Trophoblast cell (in vitro differentiated cells and primary cell): ENCODE measurements around the gene DHX29.
A peak's percentile ranks its signal among the peaks of the same experiment; 100 is the strongest.

Experiments
- DNase-seq, 2 donors: peaks; one replicate each; pipeline ENCODE4 v3.0.0-alpha.2; 2016
- H2AFZ ChIP-seq: 2 replicates; pipeline ENCODE4 v1.6.1; 2013; ENCODE audit warnings: low read length, moderate library complexity, mild to moderate bottlenecking; ENCODE audit not compliant: insufficient read depth, poor library complexity
- H2AK5ac ChIP-seq: 2 replicates; pipeline ENCODE4 v1.6.1; 2013; ENCODE audit warnings: mild to moderate bottlenecking, low read length
- H2BK120ac ChIP-seq: 2 replicates; pipeline ENCODE4 v1.6.1; 2013; ENCODE audit warnings: low read length, mild to moderate bottlenecking, moderate library complexity; ENCODE audit not compliant: insufficient read depth, poor library complexity
- H2BK12ac ChIP-seq: 2 replicates; pipeline ENCODE4 v1.6.1; 2013; ENCODE audit warnings: mild to moderate bottlenecking, low read length, moderate library complexity
- H2BK5ac ChIP-seq: 2 replicates; pipeline ENCODE4 v1.6.1; 2013; ENCODE audit warnings: low read length, low read depth, moderate library complexity, mild to moderate bottlenecking; ENCODE audit not compliant: poor library complexity
- H3K14ac ChIP-seq: 2 replicates; pipeline ENCODE4 v1.6.1; 2013; ENCODE audit warnings: mild to moderate bottlenecking, low read length
- H3K18ac ChIP-seq: 2 replicates; pipeline ENCODE4 v1.6.1; 2013; ENCODE audit warnings: mild to moderate bottlenecking, low read length
- H3K23ac ChIP-seq: 2 replicates; pipeline ENCODE4 v1.6.1; 2013; ENCODE audit warnings: low read length
- H3K27ac ChIP-seq: 2 replicates; pipeline ENCODE4 v1.5.1; 2013; ENCODE audit warnings: low read depth, mild to moderate bottlenecking, inconsistent platforms, low read length, moderate library complexity
- H3K27me3 ChIP-seq: 2 replicates; pipeline ENCODE4 v1.6.1; 2013; ENCODE audit warnings: inconsistent platforms, mild to moderate bottlenecking, low read length, moderate library complexity; ENCODE audit not compliant: insufficient read depth
- H3K36me3 ChIP-seq, 2 experiments: 1 replicate in 1 of 2; 2 replicates in 1 of 2; pipeline ENCODE4 v1.6.1; 2013; ENCODE audit warnings: low read length in 2 of 2, mild to moderate bottlenecking in 2 of 2, moderate library complexity in 1 of 2; ENCODE audit not compliant: insufficient read depth in 2 of 2, control insufficient read depth in 1 of 2
- H3K4ac ChIP-seq: 2 replicates; pipeline ENCODE4 v1.6.1; 2013; ENCODE audit warnings: low read depth, mild to moderate bottlenecking, low read length, moderate library complexity
- H3K4me1 ChIP-seq, 2 experiments: 1 replicate in 1 of 2; 2 replicates in 1 of 2; pipeline ENCODE4 v1.6.1; 2013; ENCODE audit warnings: low read length in 2 of 2, mild to moderate bottlenecking in 2 of 2, moderate library complexity in 1 of 2; ENCODE audit not compliant: insufficient read depth in 2 of 2, control insufficient read depth in 1 of 2
- H3K4me2 ChIP-seq: 2 replicates; pipeline ENCODE4 v1.6.1; 2013; ENCODE audit warnings: inconsistent platforms, mild to moderate bottlenecking, low read length, moderate library complexity
- H3K4me3 ChIP-seq: 2 replicates; pipeline ENCODE4 v1.5.1; 2013; ENCODE audit warnings: mild to moderate bottlenecking, low read depth, low read length, inconsistent platforms
- H3K79me1 ChIP-seq: one replicate; pipeline ENCODE4 v1.6.1; 2013; ENCODE audit warnings: low read length
- H3K79me2 ChIP-seq: 2 replicates; pipeline ENCODE4 v1.6.1; 2013; ENCODE audit warnings: low read length, mild to moderate bottlenecking; ENCODE audit not compliant: control insufficient read depth, insufficient read depth, poor library complexity
- H3K9ac ChIP-seq: 2 replicates; pipeline ENCODE4 v1.6.1; 2013; ENCODE audit warnings: mild to moderate bottlenecking, low read length
- H3K9me3 ChIP-seq: 2 replicates; pipeline ENCODE4 v1.6.1; 2013; ENCODE audit warnings: low read depth, mild to moderate bottlenecking, control low read depth, inconsistent platforms, low read length; ENCODE audit not compliant: insufficient read depth
- H4K12ac ChIP-seq: 2 replicates; pipeline ENCODE4 v1.6.1; 2013; ENCODE audit warnings: low read depth, mild to moderate bottlenecking, low read length, moderate library complexity
- H4K8ac ChIP-seq: 2 replicates; pipeline ENCODE4 v1.6.1; 2013; ENCODE audit warnings: low read depth, mild to moderate bottlenecking, low read length, moderate library complexity
- H4K91ac ChIP-seq: one replicate; pipeline ENCODE4 v1.6.1; 2013; ENCODE audit warnings: low read depth, mild to moderate bottlenecking, low read length, moderate library complexity
- WGBS: extraction: QIAGEN DNeasy Blood & Tissue Kit; methylation state at CpG from one replicate; pipeline ENCODE4 v1.1.7; 2013; ENCODE audit warnings: missing lambda C conversion rate; ENCODE audit not compliant: insufficient read length, insufficient coverage; ENCODE audit errors: extremely low coverage; 5-methylcytosine and 5-hydroxymethylcytosine counted together

The DHX29 gene

DNA sequence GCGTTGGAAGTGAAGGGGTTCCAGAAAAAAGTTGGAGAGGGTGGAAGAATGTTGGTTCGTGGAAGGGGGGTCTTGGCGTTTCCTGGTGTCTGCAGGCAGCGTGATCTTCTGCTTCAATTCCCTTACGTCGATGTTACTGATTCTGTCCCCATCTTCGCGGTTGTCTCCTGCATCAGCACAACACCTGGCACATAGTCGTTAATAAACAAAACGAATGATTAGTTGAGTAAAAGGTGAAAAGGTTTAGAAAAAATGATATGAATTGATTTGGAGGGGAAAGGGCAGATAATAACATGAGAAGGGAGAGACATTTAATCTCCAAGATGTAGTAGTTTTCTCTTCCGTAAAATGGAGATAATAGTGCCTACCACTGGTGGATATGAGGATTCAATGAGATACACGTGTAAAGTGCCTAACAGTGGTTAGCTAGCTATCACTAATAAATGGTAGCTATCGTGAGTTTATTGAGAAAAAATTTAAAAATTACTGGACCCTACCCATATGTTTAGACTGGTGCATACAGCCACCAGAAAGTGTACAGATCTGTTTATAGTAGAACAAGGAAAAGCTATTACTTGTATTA lies 851 bp upstream of the DHX29 start:
- no peaks in the 10 kb centered on the region for H3K9me3 ChIP-seq
- peaks cover 14% of the 10 kb centered on the region for H3K79me2 ChIP-seq
- peak overlapping the region; percentile 68 for H3K4me2 ChIP-seq
- peak overlapping the region; percentile 87 for H3K9ac ChIP-seq
- no peak overlapping the region for H2BK120ac ChIP-seq
- no peak overlapping the region for H2AK5ac ChIP-seq
- peaks cover 0 to 2% of the 10 kb centered on the region in 2 experiments for H3K4me1 ChIP-seq
- peak overlapping the region; percentile 41 for H3K14ac ChIP-seq
- peaks cover 11% of the 10 kb centered on the region for H3K79me1 ChIP-seq
- peak overlapping the region; percentile 58 for H2AFZ ChIP-seq
- peak overlapping the region; percentile 10 for H4K12ac ChIP-seq
- H3K27me3 ChIP-seq: no peaks in the 10 kb centered on the region
- H3K23ac ChIP-seq: peak overlapping the region; percentile 11
- H3K36me3 ChIP-seq: no peaks in the 10 kb centered on the region
- H3K27ac ChIP-seq: peak overlapping the region; percentile 88
- H2BK12ac ChIP-seq: no peak overlapping the region
- peak overlapping the region; percentile 11 for H3K4ac ChIP-seq
- H3K18ac ChIP-seq: peak overlapping the region; percentile 8
- peak overlapping the region; percentile 38 for H4K91ac ChIP-seq
- DNase-seq: peak in 1 of 2 donors; percentile 26
- WGBS: 100% methylated on average over 1 of the region's 13 CpGs
- peak overlapping the region; percentile 1 for H2BK5ac ChIP-seq
- H4K8ac ChIP-seq: peak overlapping the region; percentile 89
- H3K4me3 ChIP-seq: peak overlapping the region; percentile 81

DNA sequence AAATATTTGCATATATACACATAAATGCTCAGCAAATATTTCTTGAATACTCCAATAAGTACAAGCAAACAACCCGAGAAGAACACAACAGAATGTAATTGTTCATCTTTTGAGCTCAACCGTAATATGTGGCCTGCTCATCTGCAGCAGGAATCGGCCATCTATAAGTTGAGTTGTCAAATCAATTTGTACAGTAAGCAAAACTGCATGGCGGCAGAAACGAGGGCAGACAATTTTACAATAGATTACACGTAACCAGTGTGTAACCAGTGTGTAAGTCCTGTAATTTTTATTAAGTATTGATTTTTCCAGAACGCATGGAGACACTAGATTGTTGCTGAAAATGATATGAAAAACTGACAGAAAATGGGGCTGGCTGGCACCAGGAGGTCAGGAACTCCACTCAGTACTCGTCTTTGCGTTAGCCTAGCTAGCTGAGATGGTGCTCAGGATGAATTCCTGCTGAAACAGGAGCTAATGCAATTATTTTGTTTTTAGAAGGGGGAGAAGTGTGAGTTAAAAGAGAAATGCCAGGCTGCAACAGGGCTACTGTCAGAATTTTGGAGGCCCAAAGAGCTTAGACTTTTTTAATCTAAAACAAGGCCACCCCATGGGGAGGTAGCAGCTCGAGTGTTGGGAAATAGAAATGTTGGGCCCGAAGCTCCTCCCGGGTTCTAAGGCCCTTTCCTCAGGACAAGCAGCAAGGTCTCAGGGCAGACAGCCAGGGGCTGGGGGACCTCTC lies 682 bp downstream of the DHX29 start:
- Histone ChIP-seq H4K12ac (peak overlapping the region; percentile 65), H3K4ac (peak overlapping the region; percentile 30), H3K27me3 (no peaks in the 10 kb centered on the region), H3K18ac (peak overlapping the region; percentile 77), H2BK120ac (peak overlapping the region; percentile 16), H3K4me2 (peak overlapping the region; percentile 94), H3K36me3 (no peaks in the 10 kb centered on the region), H3K4me1 (peaks cover 0 to 2% of the 10 kb centered on the region in 2 experiments), H4K91ac (peak overlapping the region; percentile 69), H3K79me2 (peaks cover 12% of the 10 kb centered on the region), H2AK5ac (peak overlapping the region; percentile 38), H3K79me1 (peaks cover 11% of the 10 kb centered on the region), H3K9ac (peak overlapping the region; percentile 95), H4K8ac (peak overlapping the region; percentile 89), H3K4me3 (peak overlapping the region; percentile 81), H2AFZ (peak overlapping the region; percentile 69), H3K23ac (no peak overlapping the region), H3K14ac (peak overlapping the region; percentile 74), H3K9me3 (no peaks in the 10 kb centered on the region), H2BK5ac (peak overlapping the region; percentile 47), H3K27ac (peak overlapping the region; percentile 88), H2BK12ac (no peak overlapping the region)
- DNase-seq: peak in 1 of 2 donors; percentile 21
- no CpG with 5 or more reads among the region's 12 CpGs for WGBS

DNA sequence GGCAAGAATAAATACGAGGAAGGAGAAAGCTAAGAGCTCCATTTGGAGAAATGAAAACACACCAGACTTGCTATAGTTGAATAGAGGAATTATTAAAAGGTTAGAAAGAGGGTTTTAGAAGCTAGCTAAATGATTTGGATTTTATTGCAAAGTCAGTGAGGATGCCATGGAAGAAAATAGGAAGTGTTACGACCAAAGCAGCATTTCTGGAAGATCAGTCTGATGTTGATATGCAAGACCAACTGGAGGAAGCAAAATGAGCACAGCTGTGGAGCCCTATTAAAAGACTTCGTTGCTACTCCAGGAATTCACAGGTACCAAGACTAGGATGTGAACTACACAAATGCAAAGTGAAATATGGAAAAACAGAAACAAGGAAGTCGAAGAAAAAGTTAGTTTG lies 2.1 kb downstream of the DHX29 start:
- Histone ChIP-seq H3K79me2 (peaks cover 10% of the 10 kb centered on the region), H3K4ac (peak overlapping the region; percentile 61), H3K14ac (no peak overlapping the region), H3K9ac (no peak overlapping the region), H3K18ac (no peak overlapping the region), H3K27ac (no peak overlapping the region), H2BK5ac (no peak overlapping the region), H2AK5ac (no peak overlapping the region), H3K4me3 (no peak overlapping the region), H3K4me1 (peaks cover 0 to 2% of the 10 kb centered on the region in 2 experiments), H3K79me1 (peaks cover 11% of the 10 kb centered on the region), H3K23ac (no peak overlapping the region), H3K27me3 (no peaks in the 10 kb centered on the region), H2BK12ac (no peak overlapping the region), H4K8ac (no peak overlapping the region), H3K4me2 (no peak overlapping the region), H2BK120ac (no peak overlapping the region), H3K9me3 (no peaks in the 10 kb centered on the region), H3K36me3 (peaks cover 1 to 4% of the 10 kb centered on the region in 2 experiments), H4K91ac (no peak overlapping the region), H4K12ac (no peak overlapping the region), H2AFZ (no peak overlapping the region)
- no CpG with 5 or more reads among the region's 4 CpGs for WGBS
- DNase-seq: no peak

GRCh38 chr5:55304584-55304983 lies 2.9 kb downstream of the DHX29 start:
- no peak for DNase-seq
- no peak overlapping the region for H3K23ac ChIP-seq
- no peak overlapping the region for H3K4ac ChIP-seq
- peaks cover 11% of the 10 kb centered on the region for H3K79me1 ChIP-seq
- H2BK120ac ChIP-seq: no peak overlapping the region
- H3K4me3 ChIP-seq: no peak overlapping the region
- no CpG with 5 or more reads among the region's 6 CpGs for WGBS
- H3K18ac ChIP-seq: no peak overlapping the region
- H4K12ac ChIP-seq: no peak overlapping the region
- H3K27me3 ChIP-seq: no peaks in the 10 kb centered on the region
- no peak overlapping the region for H2AK5ac ChIP-seq
- H3K9ac ChIP-seq: no peak overlapping the region
- H3K4me2 ChIP-seq: no peak overlapping the region
- H3K14ac ChIP-seq: no peak overlapping the region
- no peak overlapping the region for H4K8ac ChIP-seq
- no peak overlapping the region for H4K91ac ChIP-seq
- H3K36me3 ChIP-seq: peaks cover 1 to 4% of the 10 kb centered on the region in 2 experiments
- H3K9me3 ChIP-seq: no peaks in the 10 kb centered on the region
- no peak overlapping the region for H2AFZ ChIP-seq
- peaks cover 8% of the 10 kb centered on the region for H3K79me2 ChIP-seq
- peaks cover 0 to 2% of the 10 kb centered on the region in 2 experiments for H3K4me1 ChIP-seq
- no peak overlapping the region for H2BK5ac ChIP-seq
- no peak overlapping the region for H3K27ac ChIP-seq
- no peak overlapping the region for H2BK12ac ChIP-seq
